Measurements from ENCODE around the gene ADRM1.

ADRM1 gene

GRCh38 chr20:62354031-62354808, 51.4 kb downstream of the ADRM1 start:
- TF ChIP-seq, protein P1, sequence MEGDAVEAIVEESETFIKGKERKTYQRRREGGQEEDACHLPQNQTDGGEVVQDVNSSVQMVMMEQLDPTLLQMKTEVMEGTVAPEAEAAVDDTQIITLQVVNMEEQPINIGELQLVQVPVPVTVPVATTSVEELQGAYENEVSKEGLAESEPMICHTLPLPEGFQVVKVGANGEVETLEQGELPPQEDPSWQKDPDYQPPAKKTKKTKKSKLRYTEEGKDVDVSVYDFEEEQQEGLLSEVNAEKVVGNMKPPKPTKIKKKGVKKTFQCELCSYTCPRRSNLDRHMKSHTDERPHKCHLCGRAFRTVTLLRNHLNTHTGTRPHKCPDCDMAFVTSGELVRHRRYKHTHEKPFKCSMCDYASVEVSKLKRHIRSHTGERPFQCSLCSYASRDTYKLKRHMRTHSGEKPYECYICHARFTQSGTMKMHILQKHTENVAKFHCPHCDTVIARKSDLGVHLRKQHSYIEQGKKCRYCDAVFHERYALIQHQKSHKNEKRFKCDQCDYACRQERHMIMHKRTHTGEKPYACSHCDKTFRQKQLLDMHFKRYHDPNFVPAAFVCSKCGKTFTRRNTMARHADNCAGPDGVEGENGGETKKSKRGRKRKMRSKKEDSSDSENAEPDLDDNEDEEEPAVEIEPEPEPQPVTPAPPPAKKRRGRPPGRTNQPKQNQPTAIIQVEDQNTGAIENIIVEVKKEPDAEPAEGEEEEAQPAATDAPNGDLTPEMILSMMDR (IDR thresholded peaks at IDR 0.05; ENCODE audit: borderline replicate concordance, insufficient read depth, low read depth, low read length): no peak

GRCh38 chr20:62354811-62355341, 52.1 kb downstream of the ADRM1 start:
- H3K4me3 ChIP-seq (ENCODE audit: low read depth, low read length): no peak overlapping the region
- TF ChIP-seq, protein P1 (IDR thresholded peaks at IDR 0.05; ENCODE audit: borderline replicate concordance, insufficient read depth, low read depth, low read length): no peak

More at GRCh38 chr20:62354031-62354808, 51.4 kb downstream of the ADRM1 start:
- no peak overlapping the region for H3K4me3 ChIP-seq (ENCODE audit: low read depth, low read length)

- TF ChIP-seq, protein P1 (IDR thresholded peaks at IDR 0.05; ENCODE audit: borderline replicate concordance, insufficient read depth, low read depth, low read length): no peak
- H3K4me3 ChIP-seq (ENCODE audit: low read depth, low read length): no peak overlapping the region
Measured at GRCh38 chr20:62355516-62355877, 52.7 kb downstream of the ADRM1 start.

- H3K4me3 ChIP-seq (ENCODE audit: low read depth, low read length): no peak overlapping the region
- TF ChIP-seq, protein P1 (IDR thresholded peaks at IDR 0.05; ENCODE audit: borderline replicate concordance, insufficient read depth, low read depth, low read length): no peak
Measured at GRCh38 chr20:62355878-62356588, 53.2 kb downstream of the ADRM1 start.

DNA sequence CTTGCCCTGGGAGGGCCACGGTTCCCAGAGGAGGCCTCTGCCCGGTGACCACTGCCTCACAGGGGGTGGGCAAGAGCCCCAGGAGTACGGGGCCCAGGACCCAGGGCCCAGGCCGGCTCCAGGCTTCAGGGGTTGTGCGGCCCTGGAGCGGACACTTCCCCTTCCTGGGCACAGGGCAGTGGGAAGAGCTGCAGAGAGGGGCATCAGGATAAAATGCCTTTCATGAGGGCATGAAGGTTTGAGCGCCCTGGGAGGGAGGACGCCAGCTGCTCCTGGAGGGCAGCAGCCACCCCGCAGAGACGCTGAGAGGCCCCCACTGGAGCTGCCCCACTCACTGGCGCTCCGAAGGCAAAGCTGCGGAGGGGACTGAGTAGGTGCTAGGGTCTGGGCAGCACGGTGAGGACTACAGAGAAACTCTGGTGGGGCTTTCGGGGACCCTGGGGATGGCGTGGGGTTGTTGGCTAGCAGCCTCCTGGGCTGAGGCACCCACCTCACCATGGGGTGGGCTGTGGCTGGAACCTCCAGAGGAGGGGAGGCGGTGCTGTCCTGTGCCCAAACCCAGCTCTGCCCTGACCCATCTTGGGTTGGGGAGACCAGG, 53.9 kb downstream of the ADRM1 start:
- no peak overlapping the region for H3K4me3 ChIP-seq (ENCODE audit: low read depth, low read length)
- TF ChIP-seq, protein P1 (IDR thresholded peaks at IDR 0.05; ENCODE audit: borderline replicate concordance, insufficient read depth, low read depth, low read length): no peak

GRCh38 chr20:62357187-62357667, 54.4 kb downstream of the ADRM1 start:
- H3K4me3 ChIP-seq (ENCODE audit: low read depth, low read length): no peak overlapping the region
- TF ChIP-seq, protein P1 (IDR thresholded peaks at IDR 0.05; ENCODE audit: borderline replicate concordance, insufficient read depth, low read depth, low read length): no peak
